HG02588 (cell line): ENCODE results near the gene BBX.
A peak's percentile ranks its signal among the peaks of the same experiment; 100 is the strongest.

Experiments used
- ATAC-seq: cut with Tn5 transposase; IDR thresholded peaks from one replicate; pipeline ENCODE4 v1.9.1; 2021; ENCODE audit warnings: mild to moderate bottlenecking, moderate library complexity; ENCODE audit not compliant: unreplicated experiment

BBX gene

GRCh38 chr3:107598926-107599771, 76.4 kb downstream of the BBX start:
- ATAC-seq = peak; percentile 94

DNA sequence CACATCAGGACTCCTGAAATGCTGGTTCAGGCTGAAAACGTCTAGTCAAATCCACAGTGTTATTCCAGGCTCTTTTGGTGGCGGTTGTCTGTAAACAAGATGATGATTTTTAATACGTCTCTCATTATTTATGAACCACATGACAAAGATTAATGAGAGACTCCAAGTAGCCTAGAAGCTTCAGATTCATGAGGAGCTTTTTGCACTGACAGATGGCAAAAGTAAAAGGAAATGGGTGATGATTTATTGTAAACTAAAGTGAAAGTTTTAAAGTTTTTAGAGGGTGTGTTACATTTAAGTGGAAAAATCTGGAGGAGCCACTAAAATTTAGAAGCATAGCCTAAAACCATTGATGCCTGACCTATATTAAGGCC, 77.0 kb downstream of the BBX start:
- ATAC-seq = no peak

DNA sequence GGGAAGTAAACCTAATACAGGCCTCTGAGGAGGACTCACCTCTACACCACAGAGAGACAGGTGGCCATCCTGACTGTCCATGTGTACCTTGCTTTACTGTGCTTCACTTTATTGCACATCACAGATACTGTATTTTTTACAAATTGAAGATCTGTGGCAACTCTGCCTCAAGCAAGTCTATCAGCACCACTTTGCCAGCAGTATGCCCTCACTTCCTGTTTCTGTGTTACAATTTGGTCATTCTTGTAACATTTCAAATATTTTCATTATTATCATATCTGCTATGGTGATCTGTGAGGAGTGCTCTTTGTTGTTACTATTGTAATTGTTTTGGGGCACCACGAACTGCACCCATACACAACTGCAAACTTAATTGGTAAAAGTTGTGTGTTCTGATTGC, 78.0 kb downstream of the BBX start:
- ATAC-seq = no peak

GRCh38 chr3:107604057-107604822, 81.5 kb downstream of the BBX start:
- no peak for ATAC-seq

- ATAC-seq = no peak
Observed at GRCh38 chr3:107611775-107612469, 89.2 kb downstream of the BBX start.

- no peak for ATAC-seq
Observed at GRCh38 chr3:107612664-107613084, 89.9 kb downstream of the BBX start.

DNA sequence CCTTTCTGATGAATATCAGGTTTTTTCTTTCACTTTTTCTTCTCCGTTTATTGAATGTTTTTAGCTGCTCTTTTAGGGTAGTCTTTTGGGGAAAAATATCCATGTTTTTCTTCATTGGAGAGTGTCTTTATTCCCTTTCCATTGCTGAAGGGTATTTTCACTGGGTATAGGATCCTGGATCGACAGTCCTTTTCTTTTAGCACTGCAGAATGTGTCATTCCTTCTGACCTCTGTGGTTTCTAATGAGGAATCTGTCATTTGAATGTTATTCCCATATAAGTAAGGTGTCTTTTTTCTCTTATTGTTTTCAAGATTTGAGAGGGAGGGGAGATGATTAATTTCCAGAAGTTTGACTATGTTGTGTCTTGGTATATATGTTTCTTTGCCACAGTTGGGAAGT, 96.8 kb downstream of the BBX start:
- no peak for ATAC-seq

DNA sequence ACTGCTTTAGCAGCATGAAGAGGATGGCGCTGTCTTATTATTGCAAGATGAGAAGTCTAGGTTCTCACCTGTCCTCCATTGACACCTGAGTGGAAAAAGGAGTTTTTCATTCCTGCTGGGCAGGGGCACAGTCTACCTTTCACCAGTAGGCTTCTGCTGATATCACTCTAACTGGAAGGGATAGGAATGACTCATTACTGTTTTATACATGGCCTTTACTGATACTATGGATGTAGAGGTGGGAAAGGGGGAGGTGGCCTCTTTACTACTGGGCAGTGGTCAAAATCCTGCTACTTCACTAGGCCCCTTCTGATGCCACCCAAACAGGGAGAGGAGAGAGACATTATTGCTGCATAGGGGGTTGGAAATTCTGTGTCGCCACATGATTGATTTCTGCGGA, 97.8 kb downstream of the BBX start:
- ATAC-seq = no peak

- ATAC-seq = no peak
Observed at GRCh38 chr3:107621465-107621864, 98.7 kb downstream of the BBX start.

DNA sequence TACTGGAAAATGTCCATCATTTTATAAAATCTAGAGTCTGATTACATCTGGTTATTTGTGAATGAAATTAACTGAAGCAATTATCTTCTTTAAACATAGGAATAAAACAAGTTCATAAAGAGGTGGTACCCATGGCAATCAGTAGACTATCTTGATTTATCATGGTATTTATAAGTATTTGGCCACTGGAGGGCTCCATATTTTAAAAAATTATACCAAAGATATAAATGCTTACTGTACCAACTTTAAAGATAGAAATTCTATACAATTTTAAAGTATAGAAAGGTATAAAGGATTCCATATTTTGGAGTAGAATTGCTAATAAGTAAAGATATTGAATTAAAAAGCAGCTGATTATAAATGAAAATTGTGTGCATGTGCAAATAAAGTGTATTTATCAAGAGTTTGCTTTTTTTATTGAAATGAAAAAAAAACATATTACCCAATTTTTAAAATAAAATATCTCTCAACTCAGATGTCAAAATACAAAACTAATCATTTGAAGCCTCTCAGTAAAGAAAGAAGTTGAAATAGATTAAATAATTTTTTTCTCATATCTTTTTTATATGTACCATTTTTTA, 105.3 kb downstream of the BBX start:
- no peak for ATAC-seq

GRCh38 chr3:107629566-107629965, 106.8 kb downstream of the BBX start:
- ATAC-seq = no peak

DNA sequence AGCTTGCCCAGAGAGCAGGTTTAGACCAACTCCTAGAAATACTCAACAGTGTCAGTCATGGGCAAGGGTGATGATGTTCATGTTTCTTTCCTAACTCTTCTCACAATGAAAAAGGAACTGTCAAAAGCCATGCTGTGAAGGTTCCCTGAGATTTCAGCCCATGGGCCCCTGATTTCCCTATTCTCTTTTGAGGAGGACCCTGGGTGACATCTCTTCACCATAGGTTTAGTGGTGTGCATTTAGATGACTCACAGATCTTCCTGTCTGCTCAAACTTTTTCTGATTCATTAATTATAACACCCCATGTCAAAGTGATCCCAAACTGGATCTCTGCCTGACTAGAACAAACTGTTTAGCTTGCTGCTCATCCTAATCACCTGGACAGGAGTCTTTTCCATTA, 108.0 kb downstream of the BBX start:
- no peak for ATAC-seq

- no peak for ATAC-seq
Observed at GRCh38 chr3:107632576-107632975, 109.8 kb downstream of the BBX start.

DNA sequence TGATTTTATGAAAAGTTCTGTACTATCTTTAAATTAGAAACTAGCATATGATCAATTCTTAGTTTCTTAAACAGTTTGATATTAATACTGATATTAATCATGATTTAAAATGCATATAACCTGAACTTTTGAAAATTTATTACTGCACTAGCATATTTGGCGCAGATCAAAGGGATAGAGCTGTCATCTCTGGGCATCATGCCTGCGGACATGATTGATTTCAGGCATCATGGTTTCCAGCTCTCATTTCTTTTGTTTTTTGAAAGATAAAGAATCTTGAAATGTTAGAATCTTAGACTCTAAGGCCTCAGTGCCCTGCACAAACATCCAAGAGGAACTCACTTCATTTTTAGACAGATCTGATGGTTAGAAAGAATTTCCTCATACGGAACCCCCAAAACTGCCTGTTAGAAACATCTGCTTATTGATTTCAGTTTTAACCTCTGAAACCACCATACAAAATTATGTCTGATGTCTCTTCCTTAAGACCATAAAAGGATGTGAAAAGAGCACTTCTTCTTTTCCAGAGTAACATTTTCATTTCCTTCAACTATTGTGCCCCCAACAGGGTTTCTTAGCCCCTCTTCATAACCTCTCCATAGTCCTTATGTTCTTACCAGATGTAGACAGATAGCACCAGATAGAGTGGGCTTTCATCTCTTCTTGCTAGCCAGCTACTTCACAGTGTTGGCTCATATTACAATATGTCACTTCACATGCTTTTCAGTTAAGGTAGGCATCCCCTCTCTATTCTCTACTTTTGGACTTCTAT, 110.8 kb downstream of the BBX start:
- peak; percentile 98 for ATAC-seq

- peak; percentile 17 for ATAC-seq
Observed at GRCh38 chr3:107634099-107634489, 111.3 kb downstream of the BBX start.

- ATAC-seq = no peak
Observed at GRCh38 chr3:107637416-107638183, 114.8 kb downstream of the BBX start.

- peak; percentile 65 for ATAC-seq
Observed at GRCh38 chr3:107641572-107642307, 119.0 kb downstream of the BBX start.

GRCh38 chr3:107643038-107643883, 120.5 kb downstream of the BBX start:
- no peak for ATAC-seq
